ENCODE measurements around the gene MRPS2.

MRPS2 gene

GRCh38 chr9:135552698-135553171, 52.3 kb downstream of the MRPS2 start:
- DNase-seq (ENCODE audit: low read depth in 1 of 2, low spot score in 1 of 2): no peak
